Choroid plexus epithelial cell (primary cell): ENCODE results near the gene ACAT2.

Experiments used
- DNase-seq: peaks from one replicate; pipeline ENCODE4 v3.0.0-alpha.2; 2010; ENCODE audit warnings: low read depth
- H3K4me3 ChIP-seq: 2 replicates; pipeline ENCODE4 v1.5.1; 2011; ENCODE audit warnings: low read depth, mild to moderate bottlenecking, control low read depth, low read length, moderate library complexity
- CTCF ChIP-seq: conservative IDR thresholded peaks from 2 replicates; pipeline ENCODE4 v1.5.1; 2011; ENCODE audit warnings: low read depth, mild to moderate bottlenecking, control low read depth, inconsistent platforms, low read length, moderate library complexity

The ACAT2 gene

GRCh38 chr6:159826004-159826403 is 64.2 kb downstream of the ACAT2 start:
- TF ChIP-seq CTCF, result no peak
- H3K4me3 ChIP-seq, result no peak overlapping the region
- no peak for DNase-seq

GRCh38 chr6:159826968-159827647 is 65.3 kb downstream of the ACAT2 start:
- no peak for TF ChIP-seq CTCF
- DNase-seq, result no peak

GRCh38 chr6:159828074-159828473 is 66.2 kb downstream of the ACAT2 start:
- no peak for TF ChIP-seq CTCF
- DNase-seq, result peak; percentile 46
- no peak overlapping the region for H3K4me3 ChIP-seq

More at GRCh38 chr6:159826968-159827647, 65.3 kb downstream of the ACAT2 start:
- no peak overlapping the region for H3K4me3 ChIP-seq
